ENCODE results near the gene SLC37A1.

The SLC37A1 gene

GRCh38 chr21:42547001-42547905, 33.6 kb downstream of the SLC37A1 start:
- DNase-seq (ENCODE audit: low spot score): no peak
- H3K27ac ChIP-seq: no peak overlapping the region
- H3K4me3 ChIP-seq: no peak overlapping the region
- no peak for TF ChIP-seq CTCF (IDR thresholded peaks at IDR 0.05)

- Histone ChIP-seq H3K4me3 (no peak overlapping the region), H3K27ac (no peak overlapping the region)
- no peak for DNase-seq (ENCODE audit: low spot score)
- TF ChIP-seq CTCF (IDR thresholded peaks at IDR 0.05): no peak
These were observed 34.3 kb downstream of the SLC37A1 start for GRCh38 chr21:42547906-42548365.

- Histone ChIP-seq H3K4me3 (no peak overlapping the region), H3K27ac (no peak overlapping the region)
- TF ChIP-seq CTCF (IDR thresholded peaks at IDR 0.05): no peak
- no peak for DNase-seq (ENCODE audit: low spot score)
These were observed 35.2 kb downstream of the SLC37A1 start for GRCh38 chr21:42548687-42549406.

GRCh38 chr21:42550817-42551216, 37.2 kb downstream of the SLC37A1 start:
- no peak for DNase-seq (ENCODE audit: low spot score)

GRCh38 chr21:42552407-42553336, 39.0 kb downstream of the SLC37A1 start:
- no peak for DNase-seq (ENCODE audit: low spot score)
- H3K4me3 ChIP-seq: no peak overlapping the region
- TF ChIP-seq CTCF (IDR thresholded peaks at IDR 0.05): no peak
- H3K27ac ChIP-seq: no peak overlapping the region

More at GRCh38 chr21:42550817-42551216, 37.2 kb downstream of the SLC37A1 start:
- Histone ChIP-seq H3K4me3 (no peak overlapping the region), H3K27ac (no peak overlapping the region)
- TF ChIP-seq CTCF (IDR thresholded peaks at IDR 0.05): no peak

- no peak for TF ChIP-seq CTCF (IDR thresholded peaks at IDR 0.05)
- H3K4me3 ChIP-seq: no peak overlapping the region
- no peak overlapping the region for H3K27ac ChIP-seq
- DNase-seq (ENCODE audit: low spot score): no peak
These were observed 39.8 kb downstream of the SLC37A1 start for GRCh38 chr21:42553435-42553834.

Data from coronary artery (tissue), 2 donors.